HG03064 (cell line): ENCODE measurements around the gene RBM47.

Experiments used
- ATAC-seq: cut with Tn5 transposase; IDR thresholded peaks from one replicate; pipeline ENCODE4 v1.9.1; 2021; ENCODE audit warnings: low read depth; ENCODE audit not compliant: unreplicated experiment

Gene RBM47

GRCh38 chr4:40626183-40626990 is 3.3 kb downstream of the RBM47 start:
- ATAC-seq: no peak

- no peak for ATAC-seq
Observed at GRCh38 chr4:40623707-40624106, 6.0 kb downstream of the RBM47 start.

DNA sequence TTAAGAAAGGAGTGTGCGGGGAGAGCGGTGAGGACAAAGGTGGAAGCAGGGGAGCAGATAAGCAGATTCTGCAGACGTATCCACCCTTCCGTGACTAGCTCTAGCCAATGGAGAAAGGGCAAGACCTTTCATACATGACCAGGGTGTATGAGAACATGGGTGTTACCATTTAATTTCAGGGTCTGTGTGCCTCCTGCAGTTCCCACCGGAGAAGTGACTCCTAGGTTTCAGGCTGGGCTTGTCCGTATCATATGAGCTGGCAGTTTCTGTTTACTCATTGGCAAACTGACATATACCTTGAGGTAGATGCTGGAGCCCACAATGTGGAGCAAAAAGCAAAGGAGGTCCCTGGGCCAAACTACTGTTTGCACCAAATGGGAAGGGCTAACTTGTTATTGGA is 6.8 kb downstream of the RBM47 start:
- no peak for ATAC-seq

DNA sequence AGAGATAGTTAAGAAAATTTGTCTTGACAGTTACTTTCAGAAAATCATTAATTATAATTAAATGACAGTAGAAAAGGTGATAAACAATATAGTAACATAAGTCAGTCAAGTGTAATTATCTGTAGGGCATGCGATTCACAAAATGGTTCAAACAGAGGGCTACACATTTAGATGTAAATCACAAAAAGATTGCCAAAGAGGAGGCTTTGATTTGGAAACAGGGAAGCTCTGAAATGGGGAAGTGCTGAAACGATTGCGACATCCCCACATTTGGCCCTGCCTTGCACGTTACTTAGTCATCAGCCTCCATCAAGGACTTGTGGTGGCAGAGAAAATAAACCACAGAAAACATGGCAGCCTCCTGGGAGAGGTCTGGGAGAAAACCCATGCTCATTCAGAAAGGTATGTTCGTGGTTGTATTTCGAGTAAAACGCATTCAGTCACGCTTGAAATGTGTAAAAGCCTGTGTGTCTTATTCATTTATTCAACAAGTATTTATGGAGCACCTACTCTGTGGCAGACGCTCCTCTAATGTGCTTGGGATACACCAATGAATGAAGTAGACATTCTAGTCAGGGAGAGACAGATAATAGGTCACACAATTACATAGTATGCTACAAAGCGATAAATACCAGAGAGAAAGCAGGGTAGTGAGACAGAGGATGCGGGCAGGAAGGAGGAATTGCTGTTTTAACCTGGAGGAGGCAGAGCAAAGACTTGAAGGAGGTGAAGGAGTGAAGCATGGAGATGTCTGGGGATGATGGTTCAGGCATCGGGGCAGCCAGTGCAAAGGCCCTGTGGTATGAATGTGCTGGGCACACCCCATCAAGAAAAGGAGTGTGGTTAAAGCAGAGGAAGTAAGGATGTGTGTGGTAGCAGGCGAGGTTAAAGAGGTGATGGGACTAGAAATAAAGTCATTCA is 7.8 kb downstream of the RBM47 start:
- peak; percentile 52 for ATAC-seq

- peak; percentile 48 for ATAC-seq
Observed at GRCh38 chr4:40621229-40621591, 8.5 kb downstream of the RBM47 start.

DNA sequence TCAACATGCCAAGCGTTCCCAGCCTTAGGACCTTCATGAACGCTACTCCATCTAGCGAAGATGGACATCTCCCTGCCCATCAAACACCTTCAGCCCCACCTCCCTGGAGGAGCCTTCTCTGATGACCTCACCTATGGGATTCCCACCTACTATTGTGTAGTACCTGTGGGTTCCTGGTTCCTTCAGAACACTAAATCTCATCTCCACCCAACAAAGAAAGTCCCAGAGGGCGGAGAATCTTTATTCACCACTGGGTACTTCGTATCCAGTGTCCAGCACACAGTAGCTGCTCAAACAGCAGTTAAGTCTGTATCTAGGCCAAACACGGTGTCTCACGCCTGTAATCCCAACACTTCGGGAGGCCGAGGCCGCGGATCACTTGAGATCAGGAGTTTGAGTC is 10.1 kb downstream of the RBM47 start:
- no peak for ATAC-seq

- ATAC-seq: no peak
Observed at GRCh38 chr4:40617872-40618271, 11.8 kb downstream of the RBM47 start.

GRCh38 chr4:40614031-40614430 is 15.6 kb downstream of the RBM47 start:
- ATAC-seq: no peak

- ATAC-seq: no peak
Observed at GRCh38 chr4:40613456-40613855, 16.2 kb downstream of the RBM47 start.

DNA sequence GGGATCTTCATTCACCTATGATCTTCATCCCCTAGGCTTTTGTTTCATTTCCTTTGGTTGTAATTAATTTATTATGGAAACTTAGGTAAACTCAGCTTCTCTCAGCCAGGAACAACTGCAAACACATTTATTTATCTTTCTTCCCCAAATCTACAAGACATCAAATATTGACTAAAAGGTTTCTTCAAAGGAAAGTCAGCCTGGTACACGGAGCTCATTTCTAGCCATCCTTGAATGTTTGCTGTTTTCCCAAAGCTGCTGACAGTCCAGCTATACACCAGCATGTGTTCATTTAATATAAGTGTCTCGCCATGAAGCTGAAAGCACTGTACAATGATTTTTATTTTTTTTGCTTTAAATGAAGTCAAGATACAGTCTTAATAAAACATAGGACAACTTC is 16.8 kb downstream of the RBM47 start:
- no peak for ATAC-seq

DNA sequence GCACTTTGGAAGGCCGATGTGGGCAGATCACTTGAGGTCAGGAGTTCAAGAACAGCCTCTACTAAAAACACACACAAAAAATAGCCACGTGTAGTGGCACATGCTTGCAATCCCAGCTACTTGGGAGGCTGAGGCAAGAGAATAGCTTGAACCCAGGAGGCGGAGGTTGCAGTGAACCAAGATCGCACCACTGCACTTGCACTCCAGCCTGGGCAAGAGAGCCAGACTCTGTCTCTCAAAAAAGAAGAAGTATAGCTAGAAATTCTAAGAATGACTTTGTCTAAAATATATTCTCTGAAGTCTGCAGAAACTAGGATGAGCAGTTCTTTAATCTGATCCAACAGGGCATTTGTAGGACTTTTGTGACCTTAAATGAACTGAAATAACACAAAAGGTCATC is 17.4 kb downstream of the RBM47 start:
- no peak for ATAC-seq

DNA sequence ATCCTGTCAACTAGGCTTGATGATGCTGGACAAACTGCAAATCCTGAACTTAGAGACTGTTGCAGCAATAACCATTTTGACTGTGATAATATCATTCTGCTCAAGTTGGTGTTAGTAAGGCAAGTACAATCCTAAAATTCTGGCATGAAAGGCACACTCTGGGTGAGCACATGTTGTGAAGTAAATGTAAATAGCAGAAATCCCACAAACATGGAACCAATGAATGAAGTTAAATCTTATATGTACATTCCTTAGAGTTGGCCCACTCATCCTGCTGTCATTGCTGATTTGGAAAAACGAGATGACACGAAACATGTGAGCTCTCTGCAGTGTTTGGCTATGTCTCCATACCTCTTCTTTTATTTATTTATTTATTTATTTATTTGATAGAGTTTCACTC is 21.0 kb downstream of the RBM47 start:
- ATAC-seq: no peak

- no peak for ATAC-seq
Observed at GRCh38 chr4:40607221-40607620, 22.4 kb downstream of the RBM47 start.

DNA sequence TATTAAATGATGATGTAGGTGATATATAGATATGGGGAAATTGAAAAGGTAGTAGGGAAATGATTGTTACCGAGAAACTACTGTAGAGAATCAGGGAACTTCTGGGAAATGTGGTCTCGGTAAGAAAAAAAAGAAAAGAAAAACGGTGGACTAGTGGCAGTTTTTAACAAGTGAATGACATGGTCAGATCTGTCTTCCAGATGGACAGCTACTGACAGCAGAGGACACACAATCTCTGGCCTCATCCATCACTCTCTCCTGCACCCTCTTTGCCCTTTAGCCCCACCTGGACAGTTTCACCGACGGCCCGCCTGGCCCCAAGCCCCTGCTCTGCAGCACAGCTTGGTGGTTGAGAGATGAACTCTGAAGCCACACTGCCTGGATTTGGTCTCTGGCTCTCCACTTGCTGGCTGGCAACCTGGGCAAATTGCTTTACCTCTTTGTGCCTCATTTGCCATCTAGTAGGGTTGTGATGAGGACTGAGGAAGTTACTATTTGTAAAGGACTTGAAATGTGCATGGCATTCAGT is 23.4 kb downstream of the RBM47 start:
- no peak for ATAC-seq

GRCh38 chr4:40603281-40603680 is 26.4 kb downstream of the RBM47 start:
- ATAC-seq: no peak

DNA sequence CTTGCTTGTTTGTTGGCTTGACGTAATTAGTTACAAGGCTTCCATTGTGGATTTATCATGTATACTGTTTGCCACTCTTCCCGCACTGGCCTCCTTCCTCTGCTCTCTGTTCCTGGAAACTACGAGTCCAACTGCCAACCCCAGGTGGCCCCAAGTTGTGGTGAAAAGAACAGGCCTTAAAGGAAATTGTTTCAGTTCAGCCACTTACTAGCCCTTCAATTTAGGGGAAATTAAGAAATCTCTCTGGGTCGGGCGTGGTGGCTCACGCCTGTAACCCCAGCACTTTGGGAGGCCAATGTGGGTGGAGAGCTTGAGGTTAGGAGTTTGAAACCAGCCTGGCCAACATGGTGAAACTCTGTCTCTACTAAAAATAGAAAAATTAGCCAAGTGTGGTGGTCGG is 28.0 kb downstream of the RBM47 start:
- no peak for ATAC-seq

- ATAC-seq: no peak
Observed at GRCh38 chr4:40600850-40601249, 28.8 kb downstream of the RBM47 start.

DNA sequence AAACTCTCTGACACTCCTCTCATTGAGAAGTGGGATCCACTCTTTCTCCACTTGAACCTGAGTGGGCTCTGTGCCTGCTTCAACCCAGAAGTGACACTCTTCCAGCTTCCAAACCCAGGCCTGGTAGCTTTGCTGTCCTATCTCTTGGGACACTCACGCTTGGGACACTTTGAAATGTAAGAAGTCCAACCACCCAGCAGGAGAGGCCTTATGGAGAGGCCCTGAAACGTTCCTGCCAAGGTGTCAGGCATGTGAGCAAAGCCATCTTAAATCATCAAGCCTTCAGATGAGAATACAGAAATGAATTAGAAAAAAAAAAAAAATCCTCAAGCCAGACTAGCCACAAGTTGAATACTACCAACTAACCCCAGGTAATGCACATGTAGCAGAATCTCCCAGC is 30.2 kb downstream of the RBM47 start:
- no peak for ATAC-seq

DNA sequence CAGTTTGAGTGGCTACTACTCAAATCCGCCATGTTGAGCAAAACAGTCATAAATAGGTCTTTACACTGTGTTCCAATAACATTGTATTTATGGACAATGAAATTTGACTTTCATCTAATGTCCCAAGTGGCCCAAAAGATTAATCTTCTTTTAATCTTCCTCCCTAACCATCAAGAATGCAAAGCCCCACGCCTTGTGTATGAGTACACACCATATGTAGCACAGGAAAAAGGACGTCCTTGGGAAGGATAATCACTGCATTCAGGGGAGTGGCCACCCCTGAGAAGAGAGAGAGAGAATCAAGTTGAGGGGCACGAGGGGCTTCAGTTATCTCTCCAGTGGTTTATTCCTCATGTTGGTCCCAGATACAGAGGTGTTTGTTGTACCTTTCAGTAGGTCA is 33.1 kb downstream of the RBM47 start:
- no peak for ATAC-seq

GRCh38 chr4:40595981-40596380 is 33.7 kb downstream of the RBM47 start:
- ATAC-seq: no peak
